GM12865 (cell line): ENCODE measurements around the gene UPF1.
A peak's percentile ranks its signal among the peaks of the same experiment; 100 is the strongest.

Experiments used
- DNase-seq: peaks from one replicate; pipeline ENCODE4 v3.0.0; 2010; ENCODE audit warnings: low read depth
- H3K4me3 ChIP-seq: 2 replicates; pipeline ENCODE4 v1.5.1; 2011; ENCODE audit warnings: mild to moderate bottlenecking, low read depth, low read length, control low read depth
- TF ChIP-seq, protein P1 (sequence below): IDR thresholded peaks from 2 replicates; pipeline ENCODE4 v1.5.1; 2011; ENCODE audit warnings: low read length, control low read depth, low read depth, inconsistent platforms; ENCODE audit not compliant: insufficient read depth; ENCODE audit errors: missing control alignments

Gene UPF1

GRCh38 chr19:18871543-18871942 is 39.8 kb downstream of the UPF1 start:
- TF ChIP-seq, protein P1, sequence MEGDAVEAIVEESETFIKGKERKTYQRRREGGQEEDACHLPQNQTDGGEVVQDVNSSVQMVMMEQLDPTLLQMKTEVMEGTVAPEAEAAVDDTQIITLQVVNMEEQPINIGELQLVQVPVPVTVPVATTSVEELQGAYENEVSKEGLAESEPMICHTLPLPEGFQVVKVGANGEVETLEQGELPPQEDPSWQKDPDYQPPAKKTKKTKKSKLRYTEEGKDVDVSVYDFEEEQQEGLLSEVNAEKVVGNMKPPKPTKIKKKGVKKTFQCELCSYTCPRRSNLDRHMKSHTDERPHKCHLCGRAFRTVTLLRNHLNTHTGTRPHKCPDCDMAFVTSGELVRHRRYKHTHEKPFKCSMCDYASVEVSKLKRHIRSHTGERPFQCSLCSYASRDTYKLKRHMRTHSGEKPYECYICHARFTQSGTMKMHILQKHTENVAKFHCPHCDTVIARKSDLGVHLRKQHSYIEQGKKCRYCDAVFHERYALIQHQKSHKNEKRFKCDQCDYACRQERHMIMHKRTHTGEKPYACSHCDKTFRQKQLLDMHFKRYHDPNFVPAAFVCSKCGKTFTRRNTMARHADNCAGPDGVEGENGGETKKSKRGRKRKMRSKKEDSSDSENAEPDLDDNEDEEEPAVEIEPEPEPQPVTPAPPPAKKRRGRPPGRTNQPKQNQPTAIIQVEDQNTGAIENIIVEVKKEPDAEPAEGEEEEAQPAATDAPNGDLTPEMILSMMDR, result no peak
- H3K4me3 ChIP-seq, result no peak overlapping the region
- no peak for DNase-seq

- TF ChIP-seq, protein P1, result no peak
- no peak for DNase-seq
Measured at GRCh38 chr19:18875726-18876125, 44.0 kb downstream of the UPF1 start.

GRCh38 chr19:18876865-18877264 is 45.1 kb downstream of the UPF1 start:
- H3K4me3 ChIP-seq, result no peak overlapping the region
- TF ChIP-seq, protein P1, result no peak
- no peak for DNase-seq

More at GRCh38 chr19:18875726-18876125, 44.0 kb downstream of the UPF1 start:
- no peak overlapping the region for H3K4me3 ChIP-seq

GRCh38 chr19:18878058-18878797 is 46.5 kb downstream of the UPF1 start:
- no peak overlapping the region for H3K4me3 ChIP-seq
- TF ChIP-seq, protein P1, result no peak
- no peak for DNase-seq

- DNase-seq, result no peak
- H3K4me3 ChIP-seq, result no peak overlapping the region
- TF ChIP-seq, protein P1, result no peak
Measured at GRCh38 chr19:18878858-18879578, 47.3 kb downstream of the UPF1 start.

DNA sequence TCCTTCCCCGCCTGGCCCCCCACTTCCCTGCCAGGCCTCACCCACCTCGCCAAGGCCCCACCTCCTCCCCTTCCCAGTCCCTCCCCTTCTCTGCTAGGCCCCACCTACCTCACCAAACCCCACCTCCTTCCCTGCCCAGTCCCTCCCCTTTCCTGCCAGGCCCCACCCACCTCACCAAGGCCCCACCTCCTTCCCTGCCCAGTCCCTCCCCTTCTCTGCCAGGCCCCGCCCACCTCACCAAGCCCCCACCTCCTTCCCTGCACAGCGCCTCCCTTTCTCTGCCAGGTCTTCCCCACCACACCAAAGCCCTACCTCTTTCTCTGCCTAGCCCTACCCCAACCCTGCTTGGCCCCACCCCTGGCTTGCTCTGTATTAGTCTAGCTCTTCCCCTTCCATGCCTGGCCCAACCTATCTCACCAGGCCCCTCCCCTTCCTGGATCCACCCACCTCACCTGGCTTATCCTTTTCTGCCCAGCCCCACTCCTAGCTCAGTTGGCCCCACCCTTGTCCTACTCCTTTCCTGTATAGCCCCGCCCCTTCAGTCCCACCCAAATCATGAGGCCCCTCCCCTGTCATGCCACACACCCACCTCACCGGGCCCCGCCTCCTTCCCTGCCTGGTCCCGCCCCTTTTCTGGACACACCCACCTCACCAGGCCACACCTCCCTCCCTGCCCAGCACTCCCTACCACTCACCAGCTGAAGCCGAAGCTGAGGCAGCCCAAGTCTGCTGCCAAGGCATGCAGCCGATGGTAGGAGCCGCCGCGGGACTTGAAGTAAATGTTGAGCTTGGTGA is 48.0 kb downstream of the UPF1 start:
- TF ChIP-seq, protein P1, result no peak
- peak; percentile 54 for DNase-seq
- H3K4me3 ChIP-seq, result no peak overlapping the region
